Neutrophil (primary cell): ENCODE results near the gene DPYD.

Experiments
- H3K27ac ChIP-seq: fragments of 200-600 bp; sonication (generic); 2 replicates; pipeline ENCODE4 v1.5.1; 2016; ENCODE audit warnings: mild to moderate bottlenecking, moderate library complexity
- H3K27me3 ChIP-seq: fragments of 200-600 bp; sonication (generic); 2 replicates; pipeline ENCODE4 v1.6.0; 2016; ENCODE audit warnings: mild to moderate bottlenecking
- H3K36me3 ChIP-seq: fragments of 200-600 bp; sonication (generic); 2 replicates; pipeline ENCODE4 v1.5.1; 2017
- H3K4me1 ChIP-seq, 2 experiments: fragments of 200-600 bp in 1 of 2; sonication (generic) in 1 of 2; 1 replicate in 1 of 2; 2 replicates in 1 of 2; pipeline versions ENCODE4 v1.5.1 to v1.6.1; 2013 to 2016; ENCODE audit warnings: low read depth in 1 of 2, low read length in 1 of 2, mild to moderate bottlenecking in 1 of 2, moderate library complexity in 1 of 2; ENCODE audit not compliant: control insufficient read depth in 1 of 2, insufficient read depth in 1 of 2
- H3K4me3 ChIP-seq, 2 experiments: fragments of 200-600 bp in 1 of 2; sonication (generic) in 1 of 2; 1 replicate in 1 of 2; 2 replicates in 1 of 2; pipeline ENCODE4 v1.5.1; 2013 to 2016; ENCODE audit warnings: low read depth in 1 of 2, low read length in 1 of 2, mild to moderate bottlenecking in 1 of 2, moderate library complexity in 1 of 2
- H3K9me3 ChIP-seq: fragments of 200-600 bp; sonication (generic); 2 replicates; pipeline ENCODE4 v1.5.1; 2016
- CTCF ChIP-seq: fragments of 200-600 bp; sonication (generic); IDR thresholded peaks from 2 replicates; pipeline ENCODE4 v1.5.1; 2016; ENCODE audit warnings: antibody characterized with exemption

The DPYD gene

DNA sequence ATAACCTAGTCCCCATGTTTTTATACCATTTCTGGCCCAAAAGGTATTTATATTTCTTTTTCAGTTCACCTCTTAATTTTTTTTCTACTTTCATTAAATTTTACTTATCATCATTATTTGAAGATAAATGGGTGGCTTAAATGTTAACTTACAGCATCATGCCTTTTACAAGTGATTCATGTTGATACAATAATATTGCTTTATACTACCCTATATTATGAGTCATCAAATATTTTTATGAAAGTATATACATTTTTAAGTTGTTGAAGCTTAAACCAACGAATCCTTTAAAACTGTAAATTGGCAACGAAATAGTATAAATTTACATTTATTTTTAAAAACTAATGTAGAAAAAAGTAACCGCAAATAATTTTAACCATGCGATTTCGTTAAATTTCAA is 207.9 kb downstream of the DPYD start:
- Histone ChIP-seq H3K27me3 (no peaks in the 10 kb centered on the region), H3K4me1 (no peaks in the 10 kb centered on the region), H3K27ac (no peak overlapping the region), H3K4me3 (no peak overlapping the region), H3K36me3 (peaks cover 3% of the 10 kb centered on the region), H3K9me3 (no peaks in the 10 kb centered on the region)
- no peak for TF ChIP-seq CTCF

DNA sequence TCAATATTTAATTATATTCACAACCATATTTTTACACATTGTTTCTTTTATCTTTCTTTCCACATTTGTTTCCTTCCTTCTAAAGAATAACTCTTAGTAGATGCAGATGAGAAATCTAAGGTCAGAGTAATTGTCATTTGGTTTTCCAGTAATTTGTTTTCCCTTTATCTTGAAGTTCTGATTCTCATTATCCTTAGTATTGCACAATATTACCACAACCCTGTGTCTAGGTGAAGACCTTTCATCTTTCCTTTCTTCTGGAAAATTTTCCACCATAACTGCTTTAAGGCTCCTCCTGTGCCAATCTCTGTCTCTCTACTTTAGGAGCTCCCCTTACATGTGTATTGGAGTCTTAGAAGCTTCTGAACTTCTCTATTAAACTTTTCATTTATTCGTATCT is 209.0 kb downstream of the DPYD start:
- Histone ChIP-seq H3K36me3 (no peaks in the 10 kb centered on the region), H3K9me3 (no peaks in the 10 kb centered on the region), H3K4me1 (no peaks in the 10 kb centered on the region), H3K4me3 (no peak overlapping the region), H3K27me3 (no peaks in the 10 kb centered on the region), H3K27ac (no peak overlapping the region)
- no peak for TF ChIP-seq CTCF

GRCh38 chr1:97693601-97694000 is 227.2 kb downstream of the DPYD start:
- Histone ChIP-seq H3K27me3 (no peaks in the 10 kb centered on the region), H3K9me3 (no peaks in the 10 kb centered on the region), H3K4me1 (no peaks in the 10 kb centered on the region), H3K4me3 (no peak overlapping the region), H3K36me3 (peaks cover 28% of the 10 kb centered on the region), H3K27ac (no peak overlapping the region)
- no peak for TF ChIP-seq CTCF

GRCh38 chr1:97691325-97691724 is 229.5 kb downstream of the DPYD start:
- H3K4me1 ChIP-seq = no peaks in the 10 kb centered on the region
- H3K27me3 ChIP-seq = no peaks in the 10 kb centered on the region
- peaks cover 28% of the 10 kb centered on the region for H3K36me3 ChIP-seq
- no peaks in the 10 kb centered on the region for H3K9me3 ChIP-seq
- no peak overlapping the region for H3K27ac ChIP-seq
- no peak overlapping the region for H3K4me3 ChIP-seq
- no peak for TF ChIP-seq CTCF

DNA sequence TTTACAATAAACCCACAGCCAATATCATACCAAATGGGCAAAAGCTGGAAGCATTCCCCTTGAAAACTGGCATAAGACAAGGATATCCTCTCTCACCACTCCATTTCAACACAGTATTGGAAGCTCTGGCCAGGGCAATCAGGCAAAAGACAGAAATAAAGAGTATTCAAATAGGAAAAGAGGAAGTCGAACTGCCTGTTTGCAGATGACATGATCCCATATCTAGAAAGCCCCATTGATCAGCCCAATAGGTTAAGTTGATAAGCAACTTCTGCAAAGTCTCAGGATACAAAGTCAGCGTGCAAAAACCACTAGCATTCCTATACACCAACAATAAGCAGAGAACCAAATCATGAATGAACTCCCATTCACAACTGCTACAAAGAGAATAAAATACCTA is 235.5 kb downstream of the DPYD start:
- H3K36me3 ChIP-seq = peaks cover 20% of the 10 kb centered on the region
- H3K4me1 ChIP-seq = no peaks in the 10 kb centered on the region
- H3K9me3 ChIP-seq = no peaks in the 10 kb centered on the region
- no peak for TF ChIP-seq CTCF
- H3K27ac ChIP-seq = no peak overlapping the region
- H3K27me3 ChIP-seq = no peaks in the 10 kb centered on the region
- no peak overlapping the region for H3K4me3 ChIP-seq

- Histone ChIP-seq H3K36me3 (peaks cover 55% of the 10 kb centered on the region), H3K9me3 (no peaks in the 10 kb centered on the region), H3K4me1 (no peaks in the 10 kb centered on the region), H3K27ac (no peak overlapping the region), H3K27me3 (no peaks in the 10 kb centered on the region), H3K4me3 (no peak overlapping the region)
- TF ChIP-seq CTCF = no peak
Measured at GRCh38 chr1:97680894-97681293, 239.9 kb downstream of the DPYD start.
